Mucosa of descending colon (tissue), 3 donors: ENCODE measurements around the gene FUT8. TPM values are rescaled to one million over a fixed set of nuclear protein-coding genes. Genes with fewer than 3 reads are reported as not detected.

Source experiments
- ATAC-seq: fragments of 200-7000 bp; cut with Tn5 transposase; one replicate; pipeline ENCODE4 v1.9.1; 2020; ENCODE audit warnings: mild to moderate bottlenecking, moderate library complexity
- DNase-seq, 3 donors: peaks; one replicate each; pipeline ENCODE4 v3.0.0-alpha.2; 2020
- H3K36me3 ChIP-seq: fragments of 200-600 bp; one replicate; pipeline ENCODE4 v1.8.0; 2021; ENCODE audit warnings: low read depth, mild to moderate bottlenecking
- H3K4me1 ChIP-seq: fragments of 200-600 bp; one replicate; pipeline ENCODE4 v1.8.0; 2021; ENCODE audit warnings: low read depth, mild to moderate bottlenecking
- H3K4me3 ChIP-seq: fragments of 200-600 bp; one replicate; pipeline ENCODE4 v1.8.0; 2021; ENCODE audit warnings: mild to moderate bottlenecking
- H3K9me3 ChIP-seq: fragments of 200-600 bp; one replicate; pipeline ENCODE4 v1.8.0; 2021; ENCODE audit warnings: mild to moderate bottlenecking
- CTCF ChIP-seq: fragments of 200-600 bp; IDR thresholded peaks from one replicate; pipeline ENCODE4 v1.8.0; 2022; ENCODE audit warnings: antibody characterized with exemption, mild to moderate bottlenecking
- intact Hi-C, 2 donors: fragments of 100-400 bp; cut with DNase I in 1 of 2; cut with micrococcal nuclease in 1 of 2; formaldehyde crosslinking; loops; one replicate each; pipeline versions ENCODE4 v1.11.0 to v1.11.1; 2022; cut with DNase I, micrococcal nuclease
- total RNA-seq, 3 donors: library from RNA; stranded (reverse); fragmentation: NEBNext Ultra II Directional in 2 of 3; extraction: Animal tissue kit (Norgen Biotek cat#: 25700) in 2 of 3; gene quantifications; one replicate each; pipeline versions ENCODE4 v1.2.1 to v1.2.4, GENCODE V29; 2021 to 2023
- donor health status: DM: no; HTN: no; CAD: no; lungs with moderate emphysema.
- donor health status: DM: no; HTN: no; CAD: no.
- donor health status: DM: no; HTN: yes; CAD: no.

FUT8 gene
- total RNA-seq, 3 donors from 2014 or later = 24.7 to 38.1 (median 32.2) TPM

DNA sequence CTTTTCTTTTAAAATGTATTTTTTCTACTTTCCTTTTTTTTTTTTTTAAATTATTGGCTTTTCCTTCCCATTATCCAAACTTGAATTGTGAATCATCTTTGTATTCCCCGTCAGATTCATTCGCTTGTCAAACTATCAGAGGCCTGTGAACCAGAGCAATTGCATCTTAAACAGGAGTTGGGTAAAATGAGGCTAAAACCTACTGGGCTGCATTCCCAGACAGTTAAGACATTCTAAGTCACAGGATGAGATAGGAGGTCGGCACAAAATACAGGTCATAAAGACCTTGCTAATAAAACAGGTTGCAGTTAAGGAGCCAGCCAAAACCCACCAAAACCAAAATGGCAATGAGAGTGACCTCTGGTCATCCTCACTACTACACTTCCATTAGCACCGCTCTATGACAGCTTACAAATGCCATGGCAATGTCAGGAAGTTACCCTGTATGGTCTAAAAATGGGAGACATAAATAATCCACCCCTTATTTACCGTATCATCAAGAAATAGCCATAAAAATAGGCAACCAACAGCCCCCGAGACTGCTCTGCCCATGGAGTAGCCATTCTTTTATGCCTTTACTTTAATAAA is 19.9 kb downstream of the FUT8 start:
- intact Hi-C loops = no loop called here
- Histone ChIP-seq H3K4me1 (no peaks in the 10 kb centered on the region), H3K9me3 (no peaks in the 10 kb centered on the region), H3K4me3 (no peak overlapping the region), H3K36me3 (no peaks in the 10 kb centered on the region)
- ATAC-seq = no peak
- no peak for TF ChIP-seq CTCF
- DNase-seq = no peak

DNA sequence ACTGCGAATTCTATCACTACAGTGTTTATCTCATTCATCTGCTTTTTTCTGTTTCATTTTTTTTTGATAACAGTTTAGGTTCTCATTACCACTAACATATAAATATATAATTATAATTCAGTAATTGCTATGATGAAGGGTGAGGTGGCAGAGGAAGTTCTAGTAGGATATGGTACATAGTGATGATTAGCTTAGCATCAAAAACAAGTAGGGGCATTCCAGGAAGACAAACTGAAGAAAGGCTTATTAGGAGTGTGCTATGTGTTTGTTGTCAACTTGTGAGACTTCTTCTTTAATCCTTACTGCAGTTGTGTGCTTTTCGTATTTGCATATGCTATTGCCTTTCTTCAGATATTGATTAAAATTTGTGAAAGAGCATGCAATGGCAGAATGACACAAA is 20.6 kb downstream of the FUT8 start:
- DNase-seq = no peak
- ATAC-seq = no peak
- Histone ChIP-seq H3K36me3 (no peaks in the 10 kb centered on the region), H3K9me3 (no peaks in the 10 kb centered on the region), H3K4me3 (no peak overlapping the region), H3K4me1 (peaks cover 1% of the 10 kb centered on the region)
- no peak for TF ChIP-seq CTCF
- intact Hi-C loops = no loop called here

DNA sequence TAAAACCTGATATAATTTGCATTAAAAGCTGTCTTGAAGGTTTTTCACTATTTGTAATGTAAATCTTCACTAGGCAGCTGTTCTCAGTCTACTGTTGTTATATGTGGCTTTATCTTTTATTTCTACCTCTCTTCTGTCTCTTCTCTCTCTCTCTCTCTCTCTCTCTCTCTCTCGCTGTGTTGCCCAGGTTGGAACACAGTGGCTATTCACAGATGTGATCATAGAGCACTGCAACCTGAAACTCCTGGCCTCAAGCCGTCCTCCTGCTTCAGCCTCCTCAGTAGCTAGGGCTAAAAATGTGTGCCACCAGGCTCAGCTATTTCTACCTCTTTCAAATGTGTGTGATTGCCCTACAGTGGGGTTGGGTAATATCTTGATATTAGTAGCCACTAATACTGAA is 21.1 kb downstream of the FUT8 start:
- no peak for ATAC-seq

DNA sequence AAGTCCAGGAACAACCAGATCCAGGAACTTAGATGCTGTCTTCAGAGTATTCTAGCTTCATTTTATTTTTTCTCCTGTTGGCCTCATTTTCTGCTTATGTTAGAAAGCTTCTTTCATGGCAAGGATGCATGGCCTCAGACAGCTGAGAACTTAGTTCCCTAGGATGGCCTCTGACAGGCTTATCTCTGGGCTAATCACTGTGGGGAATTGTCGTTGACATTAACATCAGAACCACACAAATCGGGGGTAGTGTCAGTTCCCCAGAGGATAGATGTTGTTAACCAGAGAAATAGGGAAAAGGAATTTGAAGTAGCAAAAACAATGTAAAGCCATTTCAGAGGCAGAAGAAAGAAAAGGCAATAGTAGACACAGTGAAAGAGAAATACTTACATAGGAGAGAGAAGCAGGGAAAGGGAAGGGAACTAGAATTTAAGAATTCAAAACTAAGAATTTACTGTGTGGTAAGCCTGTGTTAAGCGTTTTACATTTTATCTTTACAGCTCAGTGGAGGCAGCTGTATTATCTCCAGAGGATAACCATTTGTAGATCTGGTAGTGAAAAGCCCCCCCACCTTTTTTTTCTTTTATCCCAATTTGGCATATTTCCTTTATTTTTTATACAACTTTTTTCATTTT is 21.8 kb downstream of the FUT8 start:
- no peaks in the 10 kb centered on the region for H3K36me3 ChIP-seq
- no peak for ATAC-seq
- no peak overlapping the region for H3K4me3 ChIP-seq
- TF ChIP-seq CTCF = no peak
- peaks cover 3% of the 10 kb centered on the region for H3K4me1 ChIP-seq
- H3K9me3 ChIP-seq = no peaks in the 10 kb centered on the region
- no peak for DNase-seq
- intact Hi-C loops = no loop called here

More for the DNA sequence above, 21.1 kb downstream of the FUT8 start:
- Histone ChIP-seq H3K4me3 (no peak overlapping the region), H3K4me1 (peaks cover 3% of the 10 kb centered on the region), H3K9me3 (no peaks in the 10 kb centered on the region), H3K36me3 (no peaks in the 10 kb centered on the region)
- DNase-seq = no peak
- intact Hi-C loops = no loop called here
- no peak for TF ChIP-seq CTCF

- no peak overlapping the region for H3K4me3 ChIP-seq
- no peaks in the 10 kb centered on the region for H3K36me3 ChIP-seq
- intact Hi-C loops = no loop called here
- ATAC-seq (no peak), DNase-seq (no peak)
- no peak for TF ChIP-seq CTCF
- peaks cover 3% of the 10 kb centered on the region for H3K4me1 ChIP-seq
- no peaks in the 10 kb centered on the region for H3K9me3 ChIP-seq
These were observed 25.9 kb downstream of the FUT8 start for GRCh38 chr14:65438266-65438933.
